ENCODE results near the gene GPR150. TPM values are rescaled to one million over a fixed set of nuclear protein-coding genes. Genes with fewer than 3 reads are reported as not detected.

GPR150 gene
- total and polyA plus RNA-seq, 2 experiments from 2014 or later = 1.0 TPM; not detected in 1

GRCh38 chr5:95599252-95599651 is 20.6 kb upstream of the GPR150 start:
- WGBS (ENCODE audit: low lambda C conversion rate, missing lambda C conversion rate) = 86% methylated on average over 1 of the region's 1 CpG
- no peaks in the 10 kb centered on the region for H3K79me2 ChIP-seq
- no peaks in the 10 kb centered on the region for H3K9me2 ChIP-seq (replicated peaks; ENCODE audit: insufficient read depth)
- no peak for DNase-seq (ENCODE audit: low spot score)
- TF ChIP-seq CTCF (IDR thresholded peaks at IDR 0.05; ENCODE audit: poor library complexity) = no peak
- no peak for TF ChIP-seq EZH2 (IDR thresholded peaks at IDR 0.05; ENCODE audit: borderline replicate concordance)
- TF ChIP-seq EZH2phosphoT487 (IDR thresholded peaks at IDR 0.05; ENCODE audit: low read depth, severe bottlenecking, unreplicated experiment) = no peak
- H3K4me1 ChIP-seq (ENCODE audit: insufficient read depth) = no peaks in the 10 kb centered on the region
- H3K36me3 ChIP-seq (replicated peaks; ENCODE audit: insufficient read depth, low read depth) = no peaks in the 10 kb centered on the region
- no peak overlapping the region for H3K4me3 ChIP-seq
- H3K9me3 ChIP-seq (ENCODE audit: low read depth) = no peaks in the 10 kb centered on the region
- no peaks in the 10 kb centered on the region for H4K20me1 ChIP-seq (ENCODE audit: insufficient read depth, poor library complexity, severe bottlenecking)
- no peak overlapping the region for H3K27ac ChIP-seq
- H2AFZ ChIP-seq = no peak overlapping the region
- H3K4me2 ChIP-seq = no peak overlapping the region
- no peaks in the 10 kb centered on the region for H3K27me3 ChIP-seq

GRCh38 chr5:95600557-95600956 is 19.3 kb upstream of the GPR150 start:
- H3K9me2 ChIP-seq (replicated peaks; ENCODE audit: insufficient read depth) = no peaks in the 10 kb centered on the region
- no peak for DNase-seq (ENCODE audit: low spot score)
- no peak overlapping the region for H3K27ac ChIP-seq
- 97% methylated on average over 1 of the region's 1 CpG for WGBS (ENCODE audit: low lambda C conversion rate, missing lambda C conversion rate)
- H4K20me1 ChIP-seq (ENCODE audit: insufficient read depth, poor library complexity, severe bottlenecking) = no peaks in the 10 kb centered on the region
- H3K36me3 ChIP-seq (replicated peaks; ENCODE audit: insufficient read depth, low read depth) = no peaks in the 10 kb centered on the region
- H3K4me1 ChIP-seq (ENCODE audit: insufficient read depth) = no peaks in the 10 kb centered on the region
- H3K79me2 ChIP-seq = no peaks in the 10 kb centered on the region
- no peak overlapping the region for H3K4me3 ChIP-seq
- no peak for TF ChIP-seq CTCF (IDR thresholded peaks at IDR 0.05; ENCODE audit: poor library complexity)
- TF ChIP-seq EZH2phosphoT487 (IDR thresholded peaks at IDR 0.05; ENCODE audit: low read depth, severe bottlenecking, unreplicated experiment) = no peak
- no peak for TF ChIP-seq EZH2 (IDR thresholded peaks at IDR 0.05; ENCODE audit: borderline replicate concordance)
- no peak overlapping the region for H2AFZ ChIP-seq
- H3K9me3 ChIP-seq (ENCODE audit: low read depth) = no peaks in the 10 kb centered on the region
- H3K4me2 ChIP-seq = no peak overlapping the region
- no peaks in the 10 kb centered on the region for H3K27me3 ChIP-seq

- 88% methylated on average over 5 of the region's 5 CpGs for WGBS (ENCODE audit: low lambda C conversion rate, missing lambda C conversion rate)
- H3K4me1 ChIP-seq (ENCODE audit: insufficient read depth) = no peaks in the 10 kb centered on the region
- no peak for TF ChIP-seq EZH2 (IDR thresholded peaks at IDR 0.05; ENCODE audit: borderline replicate concordance)
- TF ChIP-seq CTCF (IDR thresholded peaks at IDR 0.05; ENCODE audit: poor library complexity) = no peak
- TF ChIP-seq EZH2phosphoT487 (IDR thresholded peaks at IDR 0.05; ENCODE audit: low read depth, severe bottlenecking, unreplicated experiment) = no peak
Observed at GRCh38 chr5:95605786-95606185, 14.1 kb upstream of the GPR150 start.

DNA sequence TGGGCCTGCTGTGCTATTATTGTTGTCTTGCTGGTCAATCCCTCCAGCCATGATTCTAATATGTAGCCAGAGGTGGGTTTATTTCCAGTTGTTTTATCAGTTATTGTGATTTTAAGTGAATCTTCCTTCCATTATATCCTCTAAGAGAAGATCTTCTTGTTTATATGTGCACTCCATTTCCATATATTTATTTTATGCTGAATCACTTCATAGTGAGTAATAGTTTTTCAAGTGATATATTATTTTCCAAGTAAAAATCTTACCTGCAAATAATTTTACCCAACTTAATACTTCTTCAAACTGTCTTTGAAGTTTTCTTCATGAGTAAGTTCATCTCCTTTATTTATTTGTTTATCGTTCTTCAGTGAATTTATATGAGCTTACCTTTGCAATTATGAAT is 13.5 kb upstream of the GPR150 start:
- Histone ChIP-seq H3K4me1 (ENCODE audit: insufficient read depth) (no peaks in the 10 kb centered on the region), H3K4me3 (no peak overlapping the region), H3K36me3 (replicated peaks; ENCODE audit: insufficient read depth, low read depth) (no peaks in the 10 kb centered on the region), H3K27me3 (no peaks in the 10 kb centered on the region), H3K4me2 (no peak overlapping the region), H3K79me2 (no peaks in the 10 kb centered on the region), H3K9me3 (ENCODE audit: low read depth) (no peaks in the 10 kb centered on the region), H2AFZ (no peak overlapping the region), H3K27ac (no peak overlapping the region), H4K20me1 (ENCODE audit: insufficient read depth, poor library complexity, severe bottlenecking) (no peaks in the 10 kb centered on the region), H3K9me2 (replicated peaks; ENCODE audit: insufficient read depth) (no peaks in the 10 kb centered on the region)
- DNase-seq (ENCODE audit: low spot score) = no peak
- WGBS (ENCODE audit: low lambda C conversion rate, missing lambda C conversion rate) = 100% methylated on average over 1 of the region's 1 CpG
- TF ChIP-seq EZH2phosphoT487 (IDR thresholded peaks at IDR 0.05; ENCODE audit: low read depth, severe bottlenecking, unreplicated experiment) = no peak
- no peak for TF ChIP-seq EZH2 (IDR thresholded peaks at IDR 0.05; ENCODE audit: borderline replicate concordance)
- no peak for TF ChIP-seq CTCF (IDR thresholded peaks at IDR 0.05; ENCODE audit: poor library complexity)

More at GRCh38 chr5:95605786-95606185, 14.1 kb upstream of the GPR150 start:
- Histone ChIP-seq H3K27ac (no peak overlapping the region), H2AFZ (no peak overlapping the region), H3K9me2 (replicated peaks; ENCODE audit: insufficient read depth) (no peaks in the 10 kb centered on the region), H3K4me3 (no peak overlapping the region), H4K20me1 (ENCODE audit: insufficient read depth, poor library complexity, severe bottlenecking) (no peaks in the 10 kb centered on the region), H3K79me2 (no peaks in the 10 kb centered on the region), H3K9me3 (ENCODE audit: low read depth) (no peaks in the 10 kb centered on the region), H3K4me2 (no peak overlapping the region), H3K27me3 (no peaks in the 10 kb centered on the region), H3K36me3 (replicated peaks; ENCODE audit: insufficient read depth, low read depth) (no peaks in the 10 kb centered on the region)
- no peak for DNase-seq (ENCODE audit: low spot score)

Data from hepatocyte (in vitro differentiated cells).